GM19099 (cell line): ENCODE results near the gene REEP3.

Experiments used
- POLR2A ChIP-seq: IDR thresholded peaks from 3 replicates; pipeline ENCODE4 v1.6.1; 2011; ENCODE audit warnings: low read depth; ENCODE audit not compliant: insufficient read length; ENCODE audit errors: extremely low read depth

Gene REEP3

DNA sequence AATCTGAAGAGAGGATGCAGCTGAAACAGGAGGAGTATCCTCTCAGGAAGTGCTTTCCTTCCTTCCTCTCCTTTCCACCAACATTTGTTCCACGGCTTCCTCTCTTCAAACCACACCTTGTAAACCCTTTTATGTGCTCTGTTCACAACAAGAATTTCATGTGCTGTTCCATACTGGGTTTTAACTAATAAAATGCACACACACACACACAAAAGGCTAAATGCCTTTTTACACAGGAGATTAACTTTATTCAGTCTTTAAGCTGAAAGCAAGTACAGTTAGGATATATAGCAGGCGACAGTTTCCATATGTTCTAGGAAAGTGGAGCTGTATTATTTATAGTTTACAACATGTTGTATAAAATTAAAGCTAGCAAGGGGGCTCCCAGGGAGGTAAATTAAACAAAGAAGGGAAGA, 106.7 kb downstream of the REEP3 start:
- no peak for TF ChIP-seq POLR2A

DNA sequence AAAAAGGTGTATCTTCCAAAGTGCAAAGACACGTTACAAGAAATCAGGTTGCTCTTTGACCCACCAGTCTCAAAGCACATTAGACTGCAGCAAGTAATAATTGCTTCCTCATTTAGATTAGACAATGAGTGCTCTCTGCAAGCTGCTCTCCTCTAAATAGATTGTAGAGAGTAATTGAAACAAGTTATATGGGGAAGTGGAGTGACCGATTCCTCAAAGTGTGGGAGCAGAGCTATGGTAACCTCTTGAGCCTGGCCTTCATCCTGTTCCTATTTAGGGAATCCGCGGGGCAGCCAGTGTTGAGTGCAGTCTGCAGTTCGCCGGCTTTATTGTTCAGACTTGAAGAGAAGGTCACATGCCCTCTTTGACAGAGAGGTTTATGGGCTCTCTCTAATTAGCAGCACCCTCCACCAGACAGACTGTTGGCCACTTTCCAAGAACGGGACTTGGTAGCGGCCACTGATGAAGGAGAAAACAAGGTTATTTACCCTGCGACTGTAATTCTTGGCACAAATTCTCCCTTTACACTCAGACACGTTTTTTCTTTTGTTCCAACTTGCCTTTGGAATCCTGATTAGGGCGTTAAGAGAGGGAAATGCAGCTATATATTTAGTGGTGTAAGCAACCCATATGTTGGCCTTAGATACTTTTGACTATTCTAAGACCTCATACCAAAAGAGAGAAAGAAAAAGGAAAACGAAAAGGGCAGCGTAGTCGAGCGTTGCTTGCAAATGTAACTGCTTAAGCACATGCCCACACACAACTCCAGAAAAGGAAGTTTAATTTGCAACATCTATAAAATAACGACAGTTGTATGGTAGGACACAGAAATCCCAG, 107.5 kb downstream of the REEP3 start:
- TF ChIP-seq POLR2A: peak; percentile 50

DNA sequence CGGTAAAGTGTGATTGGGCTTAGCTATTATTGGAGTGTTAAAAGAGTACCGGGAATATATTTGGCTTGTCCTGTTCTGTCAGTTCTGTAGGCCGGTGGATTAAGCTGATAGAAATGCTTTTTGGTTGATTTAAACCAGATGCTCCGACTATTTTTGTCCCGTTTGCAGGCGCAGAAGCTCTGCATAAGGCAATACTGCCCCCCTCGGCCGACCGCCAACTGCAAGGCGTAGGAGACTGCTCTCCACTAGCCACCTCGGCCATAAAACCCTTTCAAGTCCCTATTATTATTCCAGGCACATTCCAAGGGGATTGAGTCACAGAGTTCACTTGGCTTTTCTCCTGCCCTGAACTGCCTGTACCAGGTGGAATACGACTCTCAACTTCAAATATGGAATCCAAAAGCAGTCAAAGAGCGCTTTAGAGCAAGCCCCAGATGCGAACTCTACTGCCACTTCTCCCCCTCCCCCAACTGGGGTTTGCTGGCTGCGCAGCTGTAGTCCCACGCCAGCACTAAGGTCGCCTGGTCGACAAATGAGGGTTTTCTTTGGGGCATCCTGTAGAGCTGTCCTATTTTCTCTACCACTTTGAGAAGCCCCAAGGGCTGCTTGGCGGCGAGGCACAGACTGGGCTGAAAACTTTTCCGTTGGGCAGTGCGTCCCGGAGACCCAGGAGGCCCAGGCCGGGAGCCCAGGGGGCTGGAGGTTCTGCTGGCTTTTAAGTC, 108.3 kb downstream of the REEP3 start:
- TF ChIP-seq POLR2A: peak; percentile 16

DNA sequence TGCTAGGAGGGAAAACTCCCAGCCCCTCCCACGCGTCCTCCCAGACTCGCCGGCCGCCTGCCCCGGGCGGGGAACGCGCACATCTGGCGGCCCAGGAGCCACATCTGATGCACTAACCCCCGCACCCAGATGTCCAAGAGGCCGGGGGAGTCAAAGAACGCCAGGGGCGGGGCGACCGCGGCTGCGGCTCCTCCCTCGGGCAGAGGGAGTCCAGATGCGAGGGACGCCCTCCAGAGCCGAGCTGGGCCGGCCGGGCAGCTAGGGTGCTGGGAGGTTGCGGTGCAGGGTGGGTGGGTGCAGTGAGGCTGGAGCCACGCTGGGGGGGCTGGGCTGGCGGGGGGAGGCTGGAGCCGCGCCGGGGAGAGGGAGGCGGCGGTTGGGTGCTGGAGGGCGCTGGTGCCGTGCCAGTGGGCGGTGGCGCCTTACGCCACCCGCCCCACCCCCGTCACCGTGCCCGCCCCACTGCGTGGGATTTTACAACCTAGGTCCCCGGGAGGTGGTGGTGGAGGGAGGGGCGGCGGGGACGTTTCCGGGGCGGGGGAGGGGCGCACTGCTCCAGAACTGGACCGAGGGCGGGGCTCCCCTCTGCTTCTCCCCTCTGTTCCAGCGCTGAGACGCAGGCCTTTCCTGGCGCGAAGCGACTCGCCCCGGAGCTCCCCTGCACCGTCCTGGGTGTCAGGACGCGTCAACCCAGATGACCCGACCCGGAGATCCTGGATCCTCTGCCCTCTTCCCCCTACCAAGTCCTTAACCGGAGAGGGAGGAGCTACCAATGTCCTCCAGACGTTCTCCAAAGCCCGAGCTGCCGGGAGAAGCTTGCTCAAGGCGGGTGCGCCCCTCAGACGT, 109.1 kb downstream of the REEP3 start:
- TF ChIP-seq POLR2A: peak; percentile 75

DNA sequence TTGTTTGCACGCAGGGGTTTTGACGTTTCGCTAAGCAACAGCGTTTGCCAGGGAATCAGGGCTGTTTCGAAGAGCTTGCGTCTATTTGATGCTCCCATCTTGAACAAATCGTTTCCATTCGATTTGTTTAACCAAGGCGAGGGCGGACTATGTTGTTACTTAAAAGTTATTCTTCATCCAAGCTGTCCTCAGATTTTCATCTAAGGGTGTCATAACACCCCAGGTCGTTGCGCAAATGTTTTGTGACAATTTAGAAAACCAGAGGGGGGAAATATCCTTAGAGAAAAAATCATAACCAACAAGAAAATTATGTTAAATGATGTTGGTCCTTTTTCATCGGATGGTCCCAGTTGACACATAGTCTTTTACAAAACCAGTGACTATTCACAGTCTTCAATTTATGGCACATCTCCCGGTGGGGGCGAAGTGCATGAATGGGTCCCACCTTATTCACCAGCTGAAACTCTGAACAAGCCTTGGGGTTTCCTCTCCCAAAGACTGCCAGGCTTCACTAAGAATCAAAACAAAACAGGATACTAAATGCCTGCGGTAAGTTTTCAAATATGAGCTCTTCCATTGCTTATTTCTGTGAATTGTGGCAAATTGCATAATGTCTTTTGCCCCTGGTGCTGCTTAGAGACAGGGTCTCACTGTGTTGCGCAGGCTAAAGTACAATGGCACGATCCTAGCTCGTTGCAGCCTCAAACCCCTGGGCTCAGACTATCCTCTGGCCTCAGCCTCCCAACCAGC, 109.9 kb downstream of the REEP3 start:
- TF ChIP-seq POLR2A: no peak

DNA sequence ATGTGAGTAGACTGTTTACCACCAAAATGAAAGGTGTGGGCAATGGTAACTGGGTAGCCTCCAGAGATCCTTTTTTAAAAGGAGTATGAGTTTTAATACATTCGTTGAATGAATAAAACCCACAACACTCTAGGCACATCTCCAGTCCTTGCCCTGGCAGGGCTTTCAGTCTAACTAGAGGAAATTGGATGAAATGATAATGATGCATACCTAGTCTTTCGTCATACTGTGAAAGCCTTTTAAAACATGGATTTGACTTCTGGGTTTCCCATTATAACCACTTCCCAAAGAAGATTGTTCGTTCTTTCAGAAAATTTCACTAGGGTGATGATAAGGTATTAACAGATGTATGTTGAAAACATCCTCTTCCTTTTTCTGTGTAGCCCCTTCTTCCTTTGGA, 110.8 kb downstream of the REEP3 start:
- no peak for TF ChIP-seq POLR2A

DNA sequence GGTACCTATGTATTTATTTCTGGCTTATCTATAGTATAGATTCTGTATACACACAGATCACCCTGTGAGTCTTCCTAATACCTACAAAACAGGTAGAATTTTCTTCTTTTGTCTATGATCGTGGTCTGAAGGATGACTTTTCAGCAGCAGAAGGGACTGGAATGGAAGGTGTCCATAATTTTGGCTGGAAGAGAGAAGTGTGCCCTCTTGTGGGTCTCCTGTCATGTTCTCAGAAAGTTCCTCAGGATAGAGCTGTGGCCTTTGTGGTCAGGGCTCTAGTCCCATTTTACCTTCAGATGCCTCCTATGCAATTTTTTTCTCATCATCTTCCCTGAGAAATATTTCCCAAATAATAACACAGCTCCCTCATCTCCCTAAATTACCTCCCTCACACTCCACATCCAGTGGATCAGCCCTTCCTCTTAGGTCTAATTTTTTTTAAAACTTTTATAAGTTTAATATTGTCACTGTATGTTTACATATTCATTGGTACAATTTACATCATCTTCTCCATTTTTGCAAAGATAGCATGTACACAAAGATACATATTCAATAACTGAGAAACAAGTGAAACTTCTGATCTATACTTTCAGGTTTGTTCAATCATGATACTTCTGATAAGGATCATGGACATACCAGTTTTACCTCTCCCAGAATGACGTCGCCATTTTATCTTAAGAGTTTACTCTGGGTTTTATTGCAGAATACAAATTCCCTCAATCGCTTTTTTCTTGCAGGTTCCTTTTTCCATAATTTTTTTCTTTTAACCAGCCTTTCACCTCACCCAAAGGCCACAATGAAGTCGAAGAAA, 112.7 kb downstream of the REEP3 start:
- no peak for TF ChIP-seq POLR2A

DNA sequence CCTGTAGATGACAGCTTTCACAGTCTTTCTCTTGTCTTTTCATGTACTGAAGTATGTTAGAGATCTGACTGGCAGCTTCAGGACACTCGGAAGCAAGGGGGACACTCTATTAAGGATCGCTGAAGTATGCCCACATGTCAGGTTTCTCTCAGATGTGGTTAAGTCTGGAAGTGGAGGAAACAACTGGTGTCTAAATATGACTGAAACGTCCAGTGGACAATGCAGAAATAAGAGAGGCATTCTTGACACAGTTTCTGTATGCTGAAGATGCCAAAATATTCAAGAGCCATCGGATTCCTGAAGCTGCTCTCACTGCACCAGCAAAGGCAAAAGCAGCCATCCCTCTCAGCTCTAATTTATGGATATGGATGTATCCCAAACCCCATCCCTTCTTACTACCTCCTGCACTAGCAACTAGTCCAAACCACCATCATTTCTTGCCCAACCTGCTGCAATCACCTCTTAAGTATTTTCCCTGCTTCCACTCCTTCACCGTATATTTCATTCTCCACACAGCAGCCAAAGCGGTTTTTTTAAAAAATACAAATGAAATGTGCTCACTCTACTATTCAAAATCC, 113.4 kb downstream of the REEP3 start:
- TF ChIP-seq POLR2A: no peak

DNA sequence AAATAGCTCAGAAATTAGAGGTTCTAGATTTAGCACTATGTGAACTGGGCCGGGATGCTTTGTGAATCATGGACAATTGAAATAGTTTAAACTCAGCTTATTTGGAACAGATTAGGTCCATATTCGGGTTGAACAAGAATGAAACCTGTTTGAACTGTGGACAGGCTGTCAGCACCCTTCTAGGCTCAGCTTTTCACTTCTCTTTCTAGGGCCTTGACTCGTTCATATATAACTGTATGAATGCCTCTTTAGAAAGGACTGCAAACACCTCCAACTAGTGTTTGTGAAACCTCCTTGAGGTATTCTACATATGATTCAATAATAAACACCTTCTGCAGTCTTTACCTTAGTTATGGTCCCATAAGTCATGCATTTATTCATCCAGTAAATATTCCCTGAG, 115.6 kb downstream of the REEP3 start:
- TF ChIP-seq POLR2A: no peak

DNA sequence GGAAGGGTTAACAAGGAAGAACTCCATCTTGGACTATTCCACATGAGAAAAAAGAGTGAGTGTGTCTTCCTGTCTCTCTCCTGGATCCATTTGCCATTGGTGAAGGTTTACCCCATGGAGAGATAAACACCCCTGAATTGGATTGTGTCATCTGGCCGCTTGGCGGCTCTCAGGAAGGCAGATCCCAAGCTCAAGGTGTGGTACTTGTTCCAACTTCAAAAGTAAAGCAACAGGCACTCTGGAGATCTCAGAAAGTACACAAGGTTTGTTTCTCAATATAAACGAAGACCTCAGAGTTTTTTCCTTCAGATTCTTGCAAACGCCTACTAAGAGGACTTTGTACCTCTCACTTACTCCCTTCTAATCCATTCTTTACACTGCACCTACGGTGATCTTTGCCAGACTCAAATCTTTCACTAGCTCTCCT, 116.7 kb downstream of the REEP3 start:
- no peak for TF ChIP-seq POLR2A

DNA sequence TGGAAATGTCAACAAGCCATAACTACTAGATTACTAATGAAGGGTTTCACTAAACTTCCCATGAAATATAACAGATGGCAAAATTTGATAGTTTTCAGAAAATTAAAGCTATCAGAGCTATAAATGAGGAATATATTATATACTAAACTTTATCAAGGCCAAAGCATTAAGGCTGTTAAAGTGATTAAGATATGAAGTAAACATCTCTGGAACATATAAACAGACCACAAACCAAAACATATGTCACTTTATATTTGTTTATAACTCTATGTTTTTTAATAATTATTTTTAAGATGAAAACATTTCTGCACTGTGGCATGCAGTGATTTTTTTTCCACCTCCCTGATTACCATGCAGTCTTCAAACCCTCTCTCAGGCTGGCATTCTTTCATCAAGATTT, 120.2 kb downstream of the REEP3 start:
- TF ChIP-seq POLR2A: no peak

DNA sequence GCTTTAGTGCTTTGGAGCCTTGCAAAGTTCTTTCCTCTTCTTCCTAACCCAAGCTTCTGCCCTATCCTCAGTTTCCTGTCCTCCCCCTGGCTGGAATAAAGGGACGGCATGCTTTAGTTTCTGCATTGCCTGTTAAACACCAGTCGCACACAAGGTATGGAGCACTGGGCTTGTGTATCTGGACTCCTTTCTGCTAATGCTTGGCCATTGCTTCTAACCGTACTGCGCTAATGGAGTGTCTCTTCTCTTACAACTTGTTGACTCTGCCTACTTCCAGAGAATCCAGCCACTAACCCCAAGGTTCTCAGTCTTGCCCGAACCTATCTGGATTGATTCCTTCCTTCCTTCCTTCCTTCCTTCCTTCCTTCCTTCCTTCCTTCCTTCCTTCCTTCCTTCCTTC, 120.6 kb downstream of the REEP3 start:
- no peak for TF ChIP-seq POLR2A

DNA sequence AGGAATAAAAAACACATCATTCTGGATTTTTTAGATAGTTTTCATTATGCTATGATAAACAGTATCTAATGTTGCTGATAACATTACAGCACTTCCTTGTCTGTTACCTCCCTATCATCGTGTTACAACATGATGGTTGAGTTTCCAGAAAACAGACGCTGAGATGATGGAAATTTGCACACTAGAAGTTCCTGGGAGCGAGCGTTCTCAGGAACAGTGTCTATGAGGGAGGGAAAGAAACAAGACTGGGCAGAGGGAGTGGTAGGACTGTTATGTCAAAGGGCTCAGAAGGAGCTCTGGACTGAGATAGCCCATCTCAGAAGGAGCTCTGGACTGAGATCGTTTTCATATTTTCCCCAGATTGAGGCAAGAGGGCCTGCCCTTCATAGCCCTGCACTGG, 121.6 kb downstream of the REEP3 start:
- TF ChIP-seq POLR2A: no peak
